Stimulated activated naive B cell treated with anti-CD40 and anti-IgM and Interleukin-4, amounts not matched to agents 10 μg/mL and 1 μg/mL and 100 μg/mL, for 72 hours (primary cell): ENCODE measurements around the gene SDCCAG8.
"Not testable (repeated sequence)": the region's sequence is repeated elsewhere in the genome, so short reads cannot be mapped to it uniquely, and the experiment has no call there.

Experiments
- ATAC-seq, 2 donors: fragments of 150-1000 bp; cut with Tn5 transposase; replicated peaks; 2 replicates each; pipeline ENCODE4 v1.10.0; 2021; ENCODE audit warnings: moderate library complexity in 1 of 2
- DNase-seq: peaks from one replicate; pipeline ENCODE4 v3.0.0; 2021
- H3K27ac Mint-ChIP-seq: one replicate; pipeline ENCODE4 v1.8.0; 2022; ENCODE audit warnings: mild to moderate bottlenecking, mixed read lengths
- H3K27me3 Mint-ChIP-seq, 2 donors: one replicate each; pipeline ENCODE4 v1.8.0; 2022; ENCODE audit warnings: mixed read lengths in 2 of 2
- H3K36me3 Mint-ChIP-seq, 2 donors: one replicate each; pipeline ENCODE4 v1.8.0; 2022; ENCODE audit warnings: mixed read lengths in 2 of 2, mild to moderate bottlenecking in 1 of 2
- H3K4me1 Mint-ChIP-seq, 2 donors: one replicate each; pipeline ENCODE4 v1.8.0; 2022; ENCODE audit warnings: mixed read lengths in 2 of 2, mild to moderate bottlenecking in 1 of 2
- H3K4me3 Mint-ChIP-seq, 2 donors: one replicate each; pipeline ENCODE4 v1.8.0; 2022; ENCODE audit warnings: mild to moderate bottlenecking in 2 of 2, mixed read lengths in 2 of 2, moderate library complexity in 1 of 2
- H3K9me3 Mint-ChIP-seq, 2 donors: one replicate each; pipeline ENCODE4 v1.8.0; 2022; ENCODE audit warnings: mixed read lengths in 2 of 2, mild to moderate bottlenecking in 1 of 2

The SDCCAG8 gene

GRCh38 chr1:243313635-243314536 is 58.0 kb downstream of the SDCCAG8 start:
- peak overlapping the region; percentile 56 for H3K27ac Mint-ChIP-seq
- peak overlapping the region; percentile 57 to 62 for H3K4me3 Mint-ChIP-seq
- peaks cover 22 to 49% of the 10 kb centered on the region in 2 donors for H3K36me3 Mint-ChIP-seq
- no peaks in the 10 kb centered on the region for H3K9me3 Mint-ChIP-seq
- DNase-seq, result peak; percentile 2
- H3K27me3 Mint-ChIP-seq, result no peaks in the 10 kb centered on the region
- peaks cover 12 to 18% of the 10 kb centered on the region in 2 donors for H3K4me1 Mint-ChIP-seq
- ATAC-seq, result peak; percentile 53 to 76

- Mint-ChIP-seq H3K4me3 (no peak overlapping the region), H3K9me3 (no peaks in the 10 kb centered on the region), H3K27ac (no peak overlapping the region), H3K27me3 (no peaks in the 10 kb centered on the region), H3K4me1 (peaks cover 12 to 18% of the 10 kb centered on the region in 2 donors), H3K36me3 (peaks cover 24 to 54% of the 10 kb centered on the region in 2 donors)
- no peak for DNase-seq
- ATAC-seq, result no peak
Observed at GRCh38 chr1:243315455-243315854, 59.6 kb downstream of the SDCCAG8 start.

GRCh38 chr1:243315893-243316292 is 60.1 kb downstream of the SDCCAG8 start:
- H3K27ac Mint-ChIP-seq, result no peak overlapping the region
- H3K4me3 Mint-ChIP-seq, result no peak overlapping the region

GRCh38 chr1:243316366-243316989 is 60.6 kb downstream of the SDCCAG8 start:
- Mint-ChIP-seq H3K36me3 (peaks cover 24 to 47% of the 10 kb centered on the region in 2 donors), H3K27ac (no peak overlapping the region), H3K4me1 (peaks cover 12 to 18% of the 10 kb centered on the region in 2 donors), H3K9me3 (no peaks in the 10 kb centered on the region), H3K4me3 (no peak overlapping the region), H3K27me3 (no peaks in the 10 kb centered on the region)
- no peak for DNase-seq
- no peak for ATAC-seq

More at GRCh38 chr1:243315893-243316292, 60.1 kb downstream of the SDCCAG8 start:
- ATAC-seq (no peak), DNase-seq (no peak)
- H3K27me3 Mint-ChIP-seq, result no peaks in the 10 kb centered on the region
- peaks cover 24 to 50% of the 10 kb centered on the region in 2 donors for H3K36me3 Mint-ChIP-seq
- H3K9me3 Mint-ChIP-seq, result no peaks in the 10 kb centered on the region
- H3K4me1 Mint-ChIP-seq, result peaks cover 12 to 18% of the 10 kb centered on the region in 2 donors

- no peak for DNase-seq
- Mint-ChIP-seq H3K27ac (no peak overlapping the region), H3K4me3 (no peak overlapping the region), H3K27me3 (no peaks in the 10 kb centered on the region), H3K4me1 (peaks cover 0 to 2% of the 10 kb centered on the region in 2 donors), H3K36me3 (peaks cover 24 to 48% of the 10 kb centered on the region in 2 donors), H3K9me3 (no peaks in the 10 kb centered on the region)
- ATAC-seq, result no peak
Observed at GRCh38 chr1:243320224-243320623, 64.4 kb downstream of the SDCCAG8 start.

GRCh38 chr1:243322326-243322725 is 66.5 kb downstream of the SDCCAG8 start:
- no peak overlapping the region for H3K4me3 Mint-ChIP-seq
- peaks cover 19 to 37% of the 10 kb centered on the region in 2 donors for H3K36me3 Mint-ChIP-seq
- H3K4me1 Mint-ChIP-seq, result peaks cover 0 to 2% of the 10 kb centered on the region in 2 donors
- no peaks in the 10 kb centered on the region for H3K27me3 Mint-ChIP-seq
- H3K27ac Mint-ChIP-seq, result no peak overlapping the region
- no peak for DNase-seq
- H3K9me3 Mint-ChIP-seq, result no peaks in the 10 kb centered on the region
- ATAC-seq, result no peak

GRCh38 chr1:243323491-243323890 is 67.7 kb downstream of the SDCCAG8 start:
- no peak overlapping the region for H3K4me3 Mint-ChIP-seq
- ATAC-seq (no peak), DNase-seq (no peak)

GRCh38 chr1:243325305-243325890 is 69.6 kb downstream of the SDCCAG8 start:
- ATAC-seq (peak; percentile 41 to 45), DNase-seq (no peak)
- H3K27me3 Mint-ChIP-seq, result no peaks in the 10 kb centered on the region

More at GRCh38 chr1:243323491-243323890, 67.7 kb downstream of the SDCCAG8 start:
- Mint-ChIP-seq H3K9me3 (no peaks in the 10 kb centered on the region), H3K27ac (no peak overlapping the region), H3K27me3 (no peaks in the 10 kb centered on the region), H3K4me1 (peaks cover 0 to 2% of the 10 kb centered on the region in 2 donors), H3K36me3 (peaks cover 18 to 26% of the 10 kb centered on the region in 2 donors)

GRCh38 chr1:243332440-243332839 is 76.6 kb downstream of the SDCCAG8 start:
- ATAC-seq, result no peak
- Mint-ChIP-seq H3K27me3 (no peaks in the 10 kb centered on the region), H3K27ac (no peak overlapping the region), H3K4me1 (no peaks in the 10 kb centered on the region), H3K36me3 (peaks cover 42 to 50% of the 10 kb centered on the region in 2 donors), H3K4me3 (no peak overlapping the region), H3K9me3 (no peaks in the 10 kb centered on the region)
- DNase-seq, result no peak

More at GRCh38 chr1:243325305-243325890, 69.6 kb downstream of the SDCCAG8 start:
- no peak overlapping the region for H3K27ac Mint-ChIP-seq
- H3K36me3 Mint-ChIP-seq, result peaks cover 10% of the 10 kb centered on the region in 2 donors
- no peak overlapping the region for H3K4me3 Mint-ChIP-seq
- no peaks in the 10 kb centered on the region for H3K9me3 Mint-ChIP-seq
- H3K4me1 Mint-ChIP-seq, result peaks cover 0 to 2% of the 10 kb centered on the region in 2 donors

- Mint-ChIP-seq H3K9me3 (no peaks in the 10 kb centered on the region), H3K4me1 (peaks cover 0 to 4% of the 10 kb centered on the region in 2 donors), H3K36me3 (peaks cover 42 to 60% of the 10 kb centered on the region in 2 donors), H3K27me3 (no peaks in the 10 kb centered on the region), H3K4me3 (no peak overlapping the region), H3K27ac (no peak overlapping the region)
- DNase-seq, result no peak
- no peak for ATAC-seq
Observed at GRCh38 chr1:243335292-243335691, 79.5 kb downstream of the SDCCAG8 start.

GRCh38 chr1:243336163-243336562 is 80.3 kb downstream of the SDCCAG8 start:
- ATAC-seq, result no peak
- H3K4me3 Mint-ChIP-seq, result no peak overlapping the region
- H3K27me3 Mint-ChIP-seq, result no peaks in the 10 kb centered on the region
- peaks cover 38 to 64% of the 10 kb centered on the region in 2 donors for H3K36me3 Mint-ChIP-seq
- H3K27ac Mint-ChIP-seq, result no peak overlapping the region
- H3K4me1 Mint-ChIP-seq, result peaks cover 0 to 4% of the 10 kb centered on the region in 2 donors
- no peak for DNase-seq
- H3K9me3 Mint-ChIP-seq, result no peaks in the 10 kb centered on the region

GRCh38 chr1:243338848-243339247 is 83.0 kb downstream of the SDCCAG8 start:
- peaks cover 22 to 47% of the 10 kb centered on the region in 2 donors for H3K36me3 Mint-ChIP-seq
- not testable (repeated sequence) for ATAC-seq, H3K27me3 Mint-ChIP-seq, H3K4me3 Mint-ChIP-seq, H3K4me1 Mint-ChIP-seq, H3K27ac Mint-ChIP-seq, H3K9me3 Mint-ChIP-seq, DNase-seq

GRCh38 chr1:243341074-243341473 is 85.2 kb downstream of the SDCCAG8 start:
- no peaks in the 10 kb centered on the region for H3K9me3 Mint-ChIP-seq
- ATAC-seq (no peak), DNase-seq (no peak)
- no peaks in the 10 kb centered on the region for H3K27me3 Mint-ChIP-seq
- peaks cover 9 to 32% of the 10 kb centered on the region in 2 donors for H3K36me3 Mint-ChIP-seq
- H3K4me3 Mint-ChIP-seq, result no peak overlapping the region
- peaks cover 0 to 5% of the 10 kb centered on the region in 2 donors for H3K4me1 Mint-ChIP-seq
- H3K27ac Mint-ChIP-seq, result no peak overlapping the region
